Sigmoid colon (tissue), 4 donors: Measurements from ENCODE around the gene VIPR2.

Source experiments
- EP300 ChIP-seq, 4 donors: sonication (generic); formaldehyde crosslinking; IDR thresholded peaks; one replicate each; pipeline ENCODE4 v1.6.1; 2017; ENCODE audit warnings: antibody characterized with exemption in 4 of 4
- POLR2AphosphoS5 ChIP-seq, 4 donors: sonication (generic); formaldehyde crosslinking; IDR thresholded peaks; one replicate each; pipeline ENCODE4 v1.6.1; 2017; ENCODE audit warnings: antibody characterized with exemption in 4 of 4
- TF ChIP-seq, protein P1 (sequence below), 4 experiments: fragments of 450-650 bp in 3 of 4; fragments of 200-600 bp in 1 of 4; IDR thresholded peaks; one replicate each; pipeline ENCODE4 v1.5.1; 2016 to 2019; ENCODE audit warnings: antibody characterized with exemption in 4 of 4, mild to moderate bottlenecking in 3 of 4, moderate library complexity in 2 of 4

DNA sequence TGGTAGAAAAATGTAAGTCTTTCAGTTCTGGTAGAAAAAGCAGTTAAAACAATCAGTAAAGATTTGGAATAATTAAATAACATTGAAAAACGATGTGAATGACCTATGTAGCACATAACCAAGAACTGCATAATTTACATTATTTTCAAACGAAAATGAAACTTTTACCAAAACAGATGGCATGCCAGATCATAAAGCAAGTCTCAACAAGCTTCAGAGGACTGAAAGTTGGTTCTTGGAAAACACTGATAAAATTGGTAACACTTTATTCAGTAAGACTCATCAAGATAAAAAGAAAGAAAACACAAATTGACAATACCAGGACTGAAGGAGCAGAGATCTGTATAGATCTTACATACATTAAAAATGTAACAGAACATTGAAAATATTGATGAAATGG lies 92.8 kb downstream of the VIPR2 start:
- no peak for TF ChIP-seq POLR2AphosphoS5 (IDR thresholded peaks at IDR 0.05)
- TF ChIP-seq, protein P1, sequence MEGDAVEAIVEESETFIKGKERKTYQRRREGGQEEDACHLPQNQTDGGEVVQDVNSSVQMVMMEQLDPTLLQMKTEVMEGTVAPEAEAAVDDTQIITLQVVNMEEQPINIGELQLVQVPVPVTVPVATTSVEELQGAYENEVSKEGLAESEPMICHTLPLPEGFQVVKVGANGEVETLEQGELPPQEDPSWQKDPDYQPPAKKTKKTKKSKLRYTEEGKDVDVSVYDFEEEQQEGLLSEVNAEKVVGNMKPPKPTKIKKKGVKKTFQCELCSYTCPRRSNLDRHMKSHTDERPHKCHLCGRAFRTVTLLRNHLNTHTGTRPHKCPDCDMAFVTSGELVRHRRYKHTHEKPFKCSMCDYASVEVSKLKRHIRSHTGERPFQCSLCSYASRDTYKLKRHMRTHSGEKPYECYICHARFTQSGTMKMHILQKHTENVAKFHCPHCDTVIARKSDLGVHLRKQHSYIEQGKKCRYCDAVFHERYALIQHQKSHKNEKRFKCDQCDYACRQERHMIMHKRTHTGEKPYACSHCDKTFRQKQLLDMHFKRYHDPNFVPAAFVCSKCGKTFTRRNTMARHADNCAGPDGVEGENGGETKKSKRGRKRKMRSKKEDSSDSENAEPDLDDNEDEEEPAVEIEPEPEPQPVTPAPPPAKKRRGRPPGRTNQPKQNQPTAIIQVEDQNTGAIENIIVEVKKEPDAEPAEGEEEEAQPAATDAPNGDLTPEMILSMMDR (IDR thresholded peaks at IDR 0.05), result no peak
- no peak for TF ChIP-seq EP300 (IDR thresholded peaks at IDR 0.05)
